Ovary (tissue), 3 donors: ENCODE measurements around the gene PTPRN2.

Source experiments
- CTCF ChIP-seq, 3 donors: fragments of 450-650 bp in 2 of 3; fragments of 200-600 bp in 1 of 3; IDR thresholded peaks; one replicate each; pipeline versions ENCODE4 v1.5.1 to v1.8.0; 2016 to 2022; ENCODE audit warnings: antibody characterized with exemption in 3 of 3, mild to moderate bottlenecking in 1 of 3
- EP300 ChIP-seq: sonication (generic); formaldehyde crosslinking; IDR thresholded peaks from one replicate; pipeline ENCODE4 v1.6.1; 2017; ENCODE audit warnings: antibody characterized with exemption
- POLR2A ChIP-seq: fragments of 450-650 bp; IDR thresholded peaks from one replicate; pipeline ENCODE4 v1.6.1; 2017; ENCODE audit warnings: antibody characterized with exemption, mild to moderate bottlenecking, moderate library complexity
- donor health status: DM: no; HTN: no; CAD: no.

GRCh38 chr7:158068853-158069252, 518.8 kb downstream of the PTPRN2 start:
- no peak for TF ChIP-seq CTCF (IDR thresholded peaks at IDR 0.05)
- TF ChIP-seq POLR2A, result no peak
- TF ChIP-seq EP300, result no peak
